ENCODE measurements around the gene SPANXC.

DNA sequence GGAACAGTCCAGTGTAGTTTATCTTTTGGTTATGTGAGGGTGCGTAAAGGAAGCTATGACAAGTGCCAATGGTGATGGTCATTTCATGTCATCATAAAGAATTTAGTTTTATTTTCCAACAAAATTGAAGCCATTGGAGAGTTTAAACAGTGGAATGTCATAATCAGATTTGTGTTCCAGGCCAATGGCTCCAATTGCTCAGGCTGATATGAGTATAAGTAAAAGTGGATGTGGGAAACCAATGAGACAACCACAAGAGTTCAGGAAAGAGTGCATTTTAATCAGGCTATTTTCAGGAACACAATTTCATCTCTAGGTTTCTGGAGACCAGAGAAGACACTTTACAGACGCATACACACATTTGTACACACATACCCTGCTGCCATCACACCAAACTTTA lies 20.7 kb downstream of the SPANXC start:
- TF ChIP-seq, protein P1, sequence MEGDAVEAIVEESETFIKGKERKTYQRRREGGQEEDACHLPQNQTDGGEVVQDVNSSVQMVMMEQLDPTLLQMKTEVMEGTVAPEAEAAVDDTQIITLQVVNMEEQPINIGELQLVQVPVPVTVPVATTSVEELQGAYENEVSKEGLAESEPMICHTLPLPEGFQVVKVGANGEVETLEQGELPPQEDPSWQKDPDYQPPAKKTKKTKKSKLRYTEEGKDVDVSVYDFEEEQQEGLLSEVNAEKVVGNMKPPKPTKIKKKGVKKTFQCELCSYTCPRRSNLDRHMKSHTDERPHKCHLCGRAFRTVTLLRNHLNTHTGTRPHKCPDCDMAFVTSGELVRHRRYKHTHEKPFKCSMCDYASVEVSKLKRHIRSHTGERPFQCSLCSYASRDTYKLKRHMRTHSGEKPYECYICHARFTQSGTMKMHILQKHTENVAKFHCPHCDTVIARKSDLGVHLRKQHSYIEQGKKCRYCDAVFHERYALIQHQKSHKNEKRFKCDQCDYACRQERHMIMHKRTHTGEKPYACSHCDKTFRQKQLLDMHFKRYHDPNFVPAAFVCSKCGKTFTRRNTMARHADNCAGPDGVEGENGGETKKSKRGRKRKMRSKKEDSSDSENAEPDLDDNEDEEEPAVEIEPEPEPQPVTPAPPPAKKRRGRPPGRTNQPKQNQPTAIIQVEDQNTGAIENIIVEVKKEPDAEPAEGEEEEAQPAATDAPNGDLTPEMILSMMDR (IDR thresholded peaks at IDR 0.05; ENCODE audit: extremely low read depth in 1 of 2, insufficient read depth in 1 of 2, low read depth in 1 of 2, low read length in 2 of 2) = no peak
- TF ChIP-seq EZH2 (IDR thresholded peaks at IDR 0.05; ENCODE audit: borderline replicate concordance, low read depth, low read length, severe bottlenecking) (no peak), POLR2AphosphoS5 (IDR thresholded peaks at IDR 0.05; ENCODE audit: insufficient read depth, low read depth, low read length) (no peak), POLR2A (IDR thresholded peaks at IDR 0.05; ENCODE audit: low read depth, low read length) (no peak), FOS (IDR thresholded peaks at IDR 0.05; ENCODE audit: borderline replicate concordance, insufficient read depth, low read length) (no peak), MYC (IDR thresholded peaks at IDR 0.05; ENCODE audit: low read depth, low read length) (no peak), JUN (IDR thresholded peaks at IDR 0.05; ENCODE audit: borderline replicate concordance, insufficient read depth, insufficient read length, low read depth) (no peak), GATA2 (IDR thresholded peaks at IDR 0.05; ENCODE audit: insufficient read depth, insufficient read length, low read depth, low read length) (no peak)
- TF ChIP-seq, protein P2, sequence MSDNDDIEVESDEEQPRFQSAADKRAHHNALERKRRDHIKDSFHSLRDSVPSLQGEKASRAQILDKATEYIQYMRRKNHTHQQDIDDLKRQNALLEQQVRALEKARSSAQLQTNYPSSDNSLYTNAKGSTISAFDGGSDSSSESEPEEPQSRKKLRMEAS (IDR thresholded peaks at IDR 0.05; ENCODE audit: insufficient read depth, insufficient read length) = no peak
